ENCODE measurements around the gene SMC3.

The SMC3 gene

GRCh38 chr10:110642204-110643034, 74.9 kb downstream of the SMC3 start:
- no peak for TF ChIP-seq CTCF (IDR thresholded peaks at IDR 0.05)
- Histone ChIP-seq H3K4me3 (ENCODE audit: low read depth, low read length) (no peak overlapping the region), H2AFZ (no peak overlapping the region), H3K4me2 (ENCODE audit: low read length) (no peak overlapping the region), H3K27me3 (ENCODE audit: control insufficient read depth, insufficient read depth, low read length) (peaks cover 7% of the 10 kb centered on the region), H3K9ac (no peak overlapping the region), H3K79me2 (no peaks in the 10 kb centered on the region), H3K9me3 (ENCODE audit: control insufficient read depth, low read length) (no peaks in the 10 kb centered on the region), H3K4me1 (no peaks in the 10 kb centered on the region), H3K27ac (no peak overlapping the region), H3K36me3 (ENCODE audit: control insufficient read depth, insufficient read depth, low read length) (no peaks in the 10 kb centered on the region)

GRCh38 chr10:110643035-110643652, 75.6 kb downstream of the SMC3 start:
- peak overlapping the region; percentile 86 for H3K4me2 ChIP-seq (ENCODE audit: low read length)
- no peak overlapping the region for H3K27ac ChIP-seq
- H3K36me3 ChIP-seq (ENCODE audit: control insufficient read depth, insufficient read depth, low read length), result no peaks in the 10 kb centered on the region
- H3K9ac ChIP-seq, result no peak overlapping the region
- peak overlapping the region; percentile 73 for H2AFZ ChIP-seq
- no peak for TF ChIP-seq CTCF (IDR thresholded peaks at IDR 0.05)
- no peaks in the 10 kb centered on the region for H3K4me1 ChIP-seq
- peaks cover 7% of the 10 kb centered on the region for H3K27me3 ChIP-seq (ENCODE audit: control insufficient read depth, insufficient read depth, low read length)
- H3K79me2 ChIP-seq, result no peaks in the 10 kb centered on the region
- no peaks in the 10 kb centered on the region for H3K9me3 ChIP-seq (ENCODE audit: control insufficient read depth, low read length)
- peak overlapping the region; percentile 61 for H3K4me3 ChIP-seq (ENCODE audit: low read depth, low read length)

- Histone ChIP-seq H3K27ac (no peak within 1 kb of the TSS), H3K4me2 (ENCODE audit: low read length) (peak within 1 kb of the TSS; percentile 86), H3K4me1 (no peaks in the 10 kb centered on the region), H3K27me3 (ENCODE audit: control insufficient read depth, insufficient read depth, low read length) (peaks cover 7% of the 10 kb centered on the region), H2AFZ (peak within 1 kb of the TSS; percentile 73), H3K9ac (no peak within 1 kb of the TSS), H3K9me3 (ENCODE audit: control insufficient read depth, low read length) (no peaks in the 10 kb centered on the region), H3K79me2 (no peaks in the 10 kb centered on the region), H3K36me3 (ENCODE audit: control insufficient read depth, insufficient read depth, low read length) (no peaks in the 10 kb centered on the region), H3K4me3 (ENCODE audit: low read depth, low read length) (peak within 1 kb of the TSS; percentile 61)
- TF ChIP-seq CTCF (IDR thresholded peaks at IDR 0.05), result no peak
These were observed 76.4 kb downstream of the SMC3 start, which contains the start of gene RBM20 for GRCh38 chr10:110643653-110644597. TSS of gene RBM20 (plus strand) at chr10:110644336. CDS start at chr10:110644455, 119 bp downstream.

- Histone ChIP-seq H3K9ac (no peak overlapping the region), H3K9me3 (ENCODE audit: control insufficient read depth, low read length) (no peaks in the 10 kb centered on the region), H3K4me3 (ENCODE audit: low read depth, low read length) (peak overlapping the region; percentile 61), H3K4me1 (no peaks in the 10 kb centered on the region), H3K4me2 (ENCODE audit: low read length) (peak overlapping the region; percentile 86), H2AFZ (peak overlapping the region; percentile 73), H3K36me3 (ENCODE audit: control insufficient read depth, insufficient read depth, low read length) (no peaks in the 10 kb centered on the region), H3K27me3 (ENCODE audit: control insufficient read depth, insufficient read depth, low read length) (peaks cover 7% of the 10 kb centered on the region), H3K27ac (no peak overlapping the region), H3K79me2 (no peaks in the 10 kb centered on the region)
- TF ChIP-seq CTCF (IDR thresholded peaks at IDR 0.05), result no peak
These were observed 77.3 kb downstream of the SMC3 start for GRCh38 chr10:110644598-110645462.

All from parathyroid adenoma (tissue), 2 donors.